DND-41 (cell line): ENCODE measurements around the gene TMEM232.

Experiments
- ATAC-seq: fragments of 200-7000 bp; cut with Tn5 transposase; 3 replicates; pipeline ENCODE4 v1.9.1; 2021; ENCODE audit warnings: low read depth; ENCODE audit not compliant: insufficient read depth
- DNase-seq: peaks from one replicate; pipeline ENCODE4 v3.0.0-alpha.2; 2020
- H2AFZ ChIP-seq: 2 replicates; pipeline ENCODE4 v1.6.0; 2012; ENCODE audit warnings: low read depth, low read length
- H3K27ac ChIP-seq: 2 replicates; pipeline ENCODE4 v1.5.1; 2012; ENCODE audit warnings: low read length, inconsistent platforms
- H3K27me3 ChIP-seq: fragments of 200-600 bp; sonication (generic); 2 replicates; pipeline ENCODE4 v1.6.0; 2012; ENCODE audit warnings: low read length, mild to moderate bottlenecking, inconsistent platforms; ENCODE audit not compliant: insufficient read depth, poor library complexity
- H3K36me3 ChIP-seq: 2 replicates; pipeline ENCODE4 v1.5.1; 2012; ENCODE audit warnings: low read length, inconsistent platforms; ENCODE audit not compliant: insufficient read depth
- H3K4me1 ChIP-seq: 2 replicates; pipeline ENCODE4 v1.5.1; 2012; ENCODE audit warnings: mild to moderate bottlenecking, low read length; ENCODE audit not compliant: insufficient read depth
- H3K4me2 ChIP-seq: 2 replicates; pipeline ENCODE4 v1.6.0; 2012; ENCODE audit warnings: mild to moderate bottlenecking, moderate library complexity, low read length, inconsistent platforms; ENCODE audit not compliant: insufficient read depth
- H3K4me3 ChIP-seq, 2 experiments: fragments of 200-600 bp in 1 of 2; shearing (Covaris generic) in 1 of 2; 2 replicates each; pipeline ENCODE4 v1.5.1; 2012 to 2016; ENCODE audit warnings: inconsistent platforms in 2 of 2, low read length in 2 of 2, mild to moderate bottlenecking in 2 of 2, low read depth in 1 of 2, moderate library complexity in 1 of 2
- H3K79me2 ChIP-seq: 2 replicates; pipeline ENCODE4 v1.6.0; 2012; ENCODE audit warnings: low read length, inconsistent platforms; ENCODE audit not compliant: insufficient read depth
- H3K9ac ChIP-seq: 2 replicates; pipeline ENCODE4 v1.6.0; 2012; ENCODE audit warnings: low read depth, mild to moderate bottlenecking, inconsistent platforms, low read length, moderate library complexity
- H3K9me3 ChIP-seq: 2 replicates; pipeline ENCODE4 v1.5.1; 2012; ENCODE audit warnings: low read length, moderate library complexity, mild to moderate bottlenecking, inconsistent platforms; ENCODE audit not compliant: insufficient read depth, severe bottlenecking
- H4K20me1 ChIP-seq: 2 replicates; pipeline ENCODE4 v1.6.0; 2012; ENCODE audit warnings: low read length; ENCODE audit not compliant: insufficient read depth
- CTCF ChIP-seq: IDR thresholded peaks from 2 replicates; pipeline ENCODE4 v1.5.1; 2012; ENCODE audit warnings: borderline replicate concordance, low read length, moderate library complexity, mild to moderate bottlenecking; ENCODE audit not compliant: poor library complexity, severe bottlenecking; ENCODE audit errors: extremely low read depth
- EZH2 ChIP-seq: IDR thresholded peaks from 3 replicates; pipeline ENCODE4 v1.6.1; 2012; ENCODE audit warnings: borderline replicate concordance, low read depth, mild to moderate bottlenecking, moderate library complexity, low read length, inconsistent platforms; ENCODE audit not compliant: severe bottlenecking

The TMEM232 gene

GRCh38 chr5:110687485-110687884 is 39.0 kb downstream of the TMEM232 start:
- H4K20me1 ChIP-seq = no peaks in the 10 kb centered on the region
- H3K27me3 ChIP-seq = no peaks in the 10 kb centered on the region
- no peaks in the 10 kb centered on the region for H3K79me2 ChIP-seq
- no peak overlapping the region for H2AFZ ChIP-seq
- H3K4me2 ChIP-seq = no peak overlapping the region
- H3K36me3 ChIP-seq = no peaks in the 10 kb centered on the region
- H3K4me1 ChIP-seq = peaks cover 12% of the 10 kb centered on the region
- ATAC-seq = no peak
- no peak overlapping the region for H3K27ac ChIP-seq
- H3K4me3 ChIP-seq = no peak overlapping the region
- no peaks in the 10 kb centered on the region for H3K9me3 ChIP-seq
- TF ChIP-seq CTCF = no peak
- no peak for TF ChIP-seq EZH2
- no peak overlapping the region for H3K9ac ChIP-seq
- no peak for DNase-seq

- Histone ChIP-seq H2AFZ (peak overlapping the region; percentile 70), H3K4me3 (no peak overlapping the region), H3K9me3 (no peaks in the 10 kb centered on the region), H3K27ac (peak overlapping the region; percentile 50; the same call in 1 of the 2 replicates), H3K4me1 (peaks cover 12% of the 10 kb centered on the region), H3K9ac (no peak overlapping the region), H3K4me2 (no peak overlapping the region), H3K27me3 (no peaks in the 10 kb centered on the region), H4K20me1 (no peaks in the 10 kb centered on the region), H3K36me3 (no peaks in the 10 kb centered on the region), H3K79me2 (no peaks in the 10 kb centered on the region)
- DNase-seq (peak; percentile 41), ATAC-seq (peak; percentile 92)
- no peak for TF ChIP-seq EZH2
- TF ChIP-seq CTCF = no peak
Observed at GRCh38 chr5:110686270-110686669, 40.2 kb downstream of the TMEM232 start.

GRCh38 chr5:110681953-110682352 is 44.5 kb downstream of the TMEM232 start:
- DNase-seq = no peak

More at GRCh38 chr5:110681953-110682352, 44.5 kb downstream of the TMEM232 start:
- no peaks in the 10 kb centered on the region for H3K9me3 ChIP-seq
- no peaks in the 10 kb centered on the region for H3K36me3 ChIP-seq
- ATAC-seq = no peak
- H3K4me2 ChIP-seq = no peak overlapping the region
- H4K20me1 ChIP-seq = no peaks in the 10 kb centered on the region
- H3K4me3 ChIP-seq = no peak overlapping the region
- H3K4me1 ChIP-seq = peaks cover 12% of the 10 kb centered on the region
- no peaks in the 10 kb centered on the region for H3K79me2 ChIP-seq
- H3K27ac ChIP-seq = no peak overlapping the region
- H3K27me3 ChIP-seq = no peaks in the 10 kb centered on the region
- no peak overlapping the region for H3K9ac ChIP-seq
- no peak overlapping the region for H2AFZ ChIP-seq
- TF ChIP-seq CTCF (no peak), EZH2 (no peak)
